Tibial artery (tissue), 4 donors: ENCODE results near the gene CBX4.

Source experiments
- DNase-seq, 2 donors: peaks; one replicate each; pipeline ENCODE4 v3.0.0-alpha.2; 2019
- H3K27ac ChIP-seq, 2 donors: fragments of 200-600 bp; sonication (generic) in 1 of 2; 1 replicate in 1 of 2; 2 replicates in 1 of 2; pipeline ENCODE4 v1.5.1; 2018 to 2019; ENCODE audit warnings: mild to moderate bottlenecking in 1 of 2
- H3K27me3 ChIP-seq, 2 donors: fragments of 200-600 bp; sonication (generic) in 1 of 2; one replicate each; pipeline versions ENCODE4 v1.5.1 to v1.6.0; 2016 to 2019
- H3K36me3 ChIP-seq, 3 donors: fragments of 200-600 bp; sonication (generic) in 2 of 3; one replicate each; pipeline ENCODE4 v1.5.1; 2016 to 2019; ENCODE audit warnings: mild to moderate bottlenecking in 2 of 3
- H3K4me1 ChIP-seq, 4 donors: fragments of 200-600 bp; sonication (generic) in 2 of 4; 1 replicate in 3 of 4; 2 replicates in 1 of 4; pipeline ENCODE4 v1.5.1; 2016 to 2019
- H3K4me3 ChIP-seq, 2 donors: fragments of 200-600 bp; sonication (generic) in 1 of 2; 1 replicate in 1 of 2; 2 replicates in 1 of 2; pipeline ENCODE4 v1.5.1; 2018 to 2019; ENCODE audit warnings: mild to moderate bottlenecking in 2 of 2
- H3K9me3 ChIP-seq, 3 donors: fragments of 200-600 bp; sonication (generic) in 1 of 3; one replicate each; pipeline ENCODE4 v1.5.1; 2016 to 2019
- CTCF ChIP-seq, 2 experiments: fragments of 200-600 bp in 1 of 2; fragments of 450-650 bp in 1 of 2; IDR thresholded peaks; one replicate each; pipeline ENCODE4 v1.5.1; 2017 to 2019; ENCODE audit warnings: antibody characterized with exemption in 2 of 2, mild to moderate bottlenecking in 1 of 2, moderate library complexity in 1 of 2
- intact Hi-C: fragments of 100-400 bp; cut with DNase I; formaldehyde crosslinking; loops from one replicate; pipeline ENCODE4 v1.15.0; 2023; ENCODE audit warnings: low total_unique reads

Gene CBX4

GRCh38 chr17:79837888-79838521 lies 1.2 kb downstream of the CBX4 start:
- intact Hi-C loops: no loop called here
- Histone ChIP-seq H3K4me1 (peaks cover 8 to 63% (median 55%) of the 10 kb centered on the region in 4 donors), H3K27me3 (peaks cover 8 to 72% of the 10 kb centered on the region in 2 donors), H3K27ac (peak overlapping the region; percentile 88 to 92), H3K4me3 (peak overlapping the region; percentile 82 to 87), H3K36me3 (peaks cover 21 to 23% (median 22%) of the 10 kb centered on the region in 3 donors), H3K9me3 (no peaks in the 10 kb centered on the region)
- no peak for DNase-seq
- TF ChIP-seq CTCF (IDR thresholded peaks at IDR 0.05): peak in 1 of 2 experiments; percentile 7

- no peak overlapping the region for H3K27ac ChIP-seq
- H3K27me3 ChIP-seq: peaks cover 5 to 71% of the 10 kb centered on the region in 2 donors
- peaks cover 21 to 23% (median 22%) of the 10 kb centered on the region in 3 donors for H3K36me3 ChIP-seq
- TF ChIP-seq CTCF (IDR thresholded peaks at IDR 0.05): no peak
- peak; percentile 52 to 83 for DNase-seq
- H3K4me1 ChIP-seq: peaks cover 11 to 63% (median 55%) of the 10 kb centered on the region in 4 donors
- intact Hi-C loops: no loop called here
- no peaks in the 10 kb centered on the region for H3K9me3 ChIP-seq
- peak overlapping the region; percentile 82 to 87 for H3K4me3 ChIP-seq
Measured at GRCh38 chr17:79836972-79837887, 2.0 kb downstream of the CBX4 start.

GRCh38 chr17:79836510-79836971 lies 2.7 kb downstream of the CBX4 start:
- DNase-seq: no peak
- Histone ChIP-seq H3K9me3 (no peaks in the 10 kb centered on the region), H3K27ac (no peak overlapping the region), H3K4me3 (peak overlapping the region in 1 of 2 donors; percentile 82), H3K27me3 (peaks cover under 1 to 68% of the 10 kb centered on the region in 2 donors), H3K36me3 (peaks cover 21 to 23% (median 22%) of the 10 kb centered on the region in 3 donors), H3K4me1 (peaks cover 15 to 63% (median 57%) of the 10 kb centered on the region in 4 donors)
- TF ChIP-seq CTCF (IDR thresholded peaks at IDR 0.05): no peak
- intact Hi-C loops: no loop called here

- intact Hi-C loops: no loop called here
- peaks cover 15 to 64% (median 55%) of the 10 kb centered on the region in 4 donors for H3K4me1 ChIP-seq
- TF ChIP-seq CTCF (IDR thresholded peaks at IDR 0.05): no peak
- H3K27me3 ChIP-seq: peaks cover 0 to 63% of the 10 kb centered on the region in 2 donors
- peaks cover 21 to 23% (median 22%) of the 10 kb centered on the region in 3 donors for H3K36me3 ChIP-seq
- no peak overlapping the region for H3K4me3 ChIP-seq
- H3K9me3 ChIP-seq: no peaks in the 10 kb centered on the region
- no peak overlapping the region for H3K27ac ChIP-seq
- DNase-seq: no peak
Measured at GRCh38 chr17:79835953-79836509, 3.2 kb downstream of the CBX4 start.

GRCh38 chr17:79835470-79835899 lies 3.8 kb downstream of the CBX4 start:
- Histone ChIP-seq H3K27me3 (peaks cover 0 to 58% of the 10 kb centered on the region in 2 donors), H3K4me1 (peaks cover 15 to 59% (median 50%) of the 10 kb centered on the region in 4 donors), H3K4me3 (no peak overlapping the region), H3K9me3 (no peaks in the 10 kb centered on the region), H3K36me3 (peaks cover 21 to 23% (median 22%) of the 10 kb centered on the region in 3 donors), H3K27ac (no peak overlapping the region)
- TF ChIP-seq CTCF (IDR thresholded peaks at IDR 0.05): no peak
- intact Hi-C loops: no loop called here
- no peak for DNase-seq
